Esophagus mucosa (tissue), 1 donor: ENCODE data around the gene SLC35E1. TPM values are rescaled to one million over a fixed set of nuclear protein-coding genes. Genes with fewer than 3 reads are reported as not detected.
A peak's percentile ranks its signal among the peaks of the same experiment; 100 is the strongest.
"Not testable (repeated sequence)": the region's sequence is repeated elsewhere in the genome, so short reads cannot be mapped to it uniquely, and the experiment has no call there.

Source experiments
- ATAC-seq: fragments of 200-7000 bp; cut with Tn5 transposase; one replicate; pipeline ENCODE4 v1.9.1; 2020
- total RNA-seq: library from RNA; stranded (reverse); gene quantifications from one replicate; pipeline ENCODE4 v1.2.4, GENCODE V29; 2023
- donor health status: DM: yes; HTN: yes; CAD: no.

SLC35E1 gene
- total RNA-seq, 1 donor from 2014 or later = 28.4 TPM

DNA sequence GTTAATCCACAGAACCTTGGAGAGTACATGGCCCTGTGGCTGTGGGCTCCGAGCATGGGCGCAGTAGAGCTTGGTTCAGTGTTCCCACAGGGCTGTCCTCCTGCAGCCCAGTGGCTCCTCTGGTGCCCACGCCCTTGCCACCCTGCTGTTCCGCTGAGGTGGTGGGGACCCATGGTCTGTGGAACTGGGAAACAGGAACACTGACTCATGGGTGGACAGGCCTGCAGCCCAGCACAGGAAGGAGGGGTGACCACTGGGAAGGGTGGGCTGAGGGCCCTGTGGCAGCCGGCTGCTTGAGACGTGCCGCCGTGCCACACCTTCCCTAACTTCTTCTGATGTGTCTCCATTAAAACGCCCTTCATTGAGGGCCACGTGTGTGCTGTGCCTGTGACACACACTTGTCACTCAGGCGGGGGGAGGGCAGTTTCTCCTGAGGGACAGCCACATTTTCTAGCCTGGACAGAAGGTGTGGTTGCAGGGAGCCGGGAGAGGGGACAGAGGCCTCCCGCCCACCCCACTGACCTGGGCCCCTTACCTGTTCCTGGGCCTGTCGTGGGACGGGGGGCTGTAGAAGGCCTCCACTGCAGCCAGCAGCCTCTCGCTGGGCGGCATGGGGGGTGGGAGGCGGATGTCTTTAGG, 51.1 kb downstream of the SLC35E1 start:
- ATAC-seq = no peak

DNA sequence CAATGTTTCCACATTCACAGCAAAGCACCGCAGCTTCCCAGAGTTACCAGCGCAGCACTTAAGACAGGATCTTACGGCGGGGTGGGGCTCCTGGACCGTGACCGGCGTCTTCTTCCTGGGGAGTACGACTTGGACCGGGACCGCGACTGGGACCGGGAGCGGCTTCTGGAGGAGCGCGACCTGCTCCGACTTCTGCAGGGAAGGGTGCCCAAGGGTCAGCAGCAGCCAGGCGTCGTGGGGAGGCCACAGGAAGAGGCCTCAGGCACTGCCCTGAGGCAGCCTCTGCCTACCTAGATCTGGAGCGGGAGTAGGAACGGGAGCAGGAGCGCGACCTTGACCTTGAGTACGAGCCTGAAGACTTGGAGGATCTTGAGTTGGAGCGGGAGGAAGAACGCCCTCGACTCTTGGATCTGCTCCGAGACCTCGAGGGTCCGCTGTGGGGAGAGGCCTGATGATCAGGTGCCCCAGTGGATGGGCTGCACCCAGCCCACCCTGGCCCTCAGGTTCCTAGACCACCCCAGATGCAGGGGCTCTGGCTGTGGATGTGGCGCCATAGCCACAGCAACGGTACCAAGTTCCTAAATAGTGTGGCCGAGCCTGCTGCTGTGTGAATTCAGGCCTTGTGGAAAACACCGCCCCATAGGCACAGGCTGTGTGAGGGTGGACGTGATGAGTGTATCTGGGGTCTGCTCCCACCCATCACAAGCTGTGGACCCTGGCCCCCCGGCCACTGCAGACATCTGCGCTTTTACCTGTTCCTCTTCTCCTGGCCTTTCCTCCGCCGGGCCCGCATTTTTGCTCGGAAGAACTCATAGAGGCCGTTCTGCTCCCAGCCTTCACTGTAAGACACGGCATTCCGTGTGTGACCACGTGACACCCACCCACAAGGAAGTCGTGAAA, 51.9 kb downstream of the SLC35E1 start:
- ATAC-seq = no peak

DNA sequence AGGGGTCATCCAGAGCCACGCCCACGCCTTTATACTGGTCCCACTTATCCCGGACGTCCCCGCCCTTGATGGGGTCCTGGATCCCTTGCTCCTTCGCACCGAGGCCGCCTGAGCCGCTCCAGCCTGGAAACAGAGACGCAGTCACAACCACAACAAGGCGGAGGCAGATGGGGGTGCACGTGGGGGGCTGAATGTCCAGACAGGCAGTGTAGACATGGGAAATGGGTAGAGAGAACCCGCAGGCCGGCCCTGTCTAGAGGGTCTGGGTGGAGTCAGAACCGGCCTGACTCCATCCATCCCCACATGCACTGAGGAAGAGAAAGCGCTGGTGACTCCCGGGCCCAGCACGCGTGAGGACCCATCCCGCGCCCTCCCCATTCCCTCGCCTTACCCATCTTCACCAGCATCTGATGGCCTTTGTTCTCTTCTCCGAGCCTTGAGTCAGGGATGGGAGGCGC, 53.0 kb downstream of the SLC35E1 start:
- ATAC-seq = no peak

DNA sequence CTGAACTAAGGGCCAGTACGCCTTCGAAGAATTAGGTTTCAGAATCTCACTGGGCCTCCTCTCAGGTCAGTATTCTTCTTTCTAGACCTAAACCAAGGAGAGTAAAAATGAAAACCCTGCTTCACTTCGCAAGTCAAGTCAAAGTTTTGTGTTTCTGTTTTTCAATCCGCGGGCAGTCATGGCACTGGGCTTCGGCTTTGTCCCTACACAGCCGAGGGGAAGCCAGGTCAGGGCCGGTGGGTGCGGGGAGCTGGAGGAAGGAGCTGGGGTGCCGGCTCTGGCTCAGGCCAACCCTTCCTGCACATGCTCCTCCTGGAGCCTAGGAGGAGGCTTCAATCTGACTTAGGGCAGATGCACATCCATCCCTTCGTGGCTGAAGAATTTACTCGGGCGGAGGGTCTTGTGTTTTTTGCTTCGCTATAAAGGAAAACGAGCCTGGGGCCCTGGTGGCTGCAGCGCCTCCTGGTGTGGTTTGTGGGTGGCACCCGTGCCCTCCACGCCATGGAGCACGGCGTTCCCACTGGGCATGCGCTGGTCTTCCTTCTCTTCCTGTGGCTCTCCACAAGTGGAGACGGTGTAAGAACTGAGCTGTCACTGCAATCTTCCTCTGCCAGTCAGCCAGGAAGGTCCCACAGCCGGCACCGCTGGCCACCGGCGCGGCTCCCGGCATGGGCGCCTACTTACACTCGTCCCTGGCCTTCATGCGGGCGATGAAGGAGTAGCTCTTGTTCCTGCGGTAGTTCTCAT, 53.6 kb downstream of the SLC35E1 start:
- no peak for ATAC-seq

DNA sequence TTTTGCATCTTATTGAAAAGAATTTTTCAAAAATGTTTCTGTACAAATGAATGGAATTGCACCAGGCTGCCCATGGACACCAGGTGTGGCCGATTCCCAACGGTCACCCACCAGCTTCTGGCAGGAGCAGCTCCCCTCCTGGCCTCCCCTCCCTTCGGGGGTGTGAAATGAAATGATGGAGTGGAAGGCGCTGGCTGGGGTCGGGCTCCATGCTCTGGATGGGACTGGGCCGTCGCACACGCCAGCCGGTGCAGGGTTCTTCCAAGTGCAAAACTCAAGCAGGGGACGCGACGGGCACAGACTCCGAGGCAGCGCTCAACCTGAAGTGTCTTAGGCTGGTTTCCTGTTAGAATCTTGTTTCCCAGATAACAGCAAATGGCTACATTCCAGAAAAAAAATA, 54.2 kb downstream of the SLC35E1 start:
- no peak for ATAC-seq

DNA sequence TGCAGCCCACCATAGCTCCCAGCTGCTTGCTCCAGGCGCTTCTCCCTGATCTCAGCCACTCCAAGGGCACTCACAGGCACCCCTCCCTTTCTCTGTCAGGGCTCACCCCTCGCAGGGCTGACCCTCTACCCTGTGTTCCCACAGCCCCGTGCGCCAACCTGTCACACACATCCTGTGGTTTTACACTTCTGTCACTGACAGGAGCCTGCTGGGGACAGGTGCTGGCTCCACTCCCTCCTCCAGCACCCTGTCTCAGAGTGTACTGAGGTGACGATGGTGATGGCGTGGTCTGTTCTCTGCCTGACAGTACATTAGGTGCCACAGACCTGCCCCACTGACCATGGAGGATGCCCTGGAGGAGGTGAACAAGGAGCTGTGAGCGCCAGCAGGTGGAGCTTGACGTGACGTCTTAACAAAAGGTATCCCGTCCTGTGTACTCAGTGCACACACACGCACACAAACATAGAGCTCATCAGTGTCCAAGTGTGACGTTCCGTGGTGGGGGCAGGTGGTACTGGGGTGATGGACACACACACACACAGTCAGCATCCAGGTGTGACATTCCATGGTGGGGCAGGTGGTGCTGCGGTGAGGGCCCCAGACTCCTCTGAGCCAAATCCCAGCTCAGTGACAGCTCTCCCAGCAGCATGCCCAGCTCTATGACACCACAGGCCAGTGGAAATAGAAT, 55.1 kb downstream of the SLC35E1 start:
- no peak for ATAC-seq

DNA sequence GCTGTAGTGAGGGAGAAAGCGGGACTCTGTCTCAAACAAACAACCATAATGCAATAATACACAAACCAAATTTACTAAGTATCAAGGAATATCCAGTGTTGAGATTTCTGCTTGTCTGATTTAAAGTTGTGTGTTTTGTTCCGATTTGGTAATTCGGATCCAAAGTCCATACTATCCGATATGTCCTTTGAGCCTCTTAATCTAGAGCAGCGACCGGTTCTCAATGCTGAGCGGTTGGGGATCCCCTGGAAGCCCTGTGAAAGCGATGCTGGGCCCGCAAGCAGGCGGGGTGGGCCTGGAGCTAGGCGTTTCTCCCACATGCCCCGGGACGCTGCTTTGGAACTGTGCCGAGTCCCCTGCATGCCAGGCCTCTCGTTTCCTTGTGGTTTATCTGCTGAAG, 55.8 kb downstream of the SLC35E1 start:
- ATAC-seq = no peak

DNA sequence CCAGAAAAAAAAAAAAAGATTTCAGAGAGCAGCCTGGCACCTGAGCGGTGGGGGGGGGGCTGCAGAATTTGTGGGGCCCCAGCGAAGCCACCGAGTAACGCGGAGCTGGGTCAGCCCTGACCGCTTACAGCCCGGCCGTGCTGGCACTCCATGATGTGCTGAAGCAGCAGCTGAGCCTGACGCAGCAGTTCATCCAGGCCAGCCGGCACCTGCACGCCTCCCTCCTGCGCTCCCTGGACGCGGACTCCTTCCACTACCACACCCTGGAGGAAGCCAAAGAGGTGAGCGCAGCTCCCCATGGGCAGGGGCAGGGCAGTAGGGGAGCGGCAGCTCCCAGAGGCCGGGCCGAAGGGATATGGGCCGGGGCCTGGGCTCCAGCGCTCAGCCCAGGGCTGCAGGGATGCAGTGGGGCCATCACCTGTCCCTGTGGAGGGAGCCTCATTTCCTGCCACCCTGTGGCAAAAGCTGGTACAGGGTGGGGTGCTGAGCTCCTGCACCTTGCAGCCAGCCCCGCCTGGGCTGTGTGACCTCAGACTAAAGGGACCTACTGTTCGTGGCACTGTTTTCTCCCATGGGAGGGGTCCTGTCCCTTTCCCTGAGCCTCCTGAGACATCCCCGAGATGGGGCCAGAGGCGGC, 57.7 kb downstream of the SLC35E1 start:
- peak; percentile 49 for ATAC-seq

DNA sequence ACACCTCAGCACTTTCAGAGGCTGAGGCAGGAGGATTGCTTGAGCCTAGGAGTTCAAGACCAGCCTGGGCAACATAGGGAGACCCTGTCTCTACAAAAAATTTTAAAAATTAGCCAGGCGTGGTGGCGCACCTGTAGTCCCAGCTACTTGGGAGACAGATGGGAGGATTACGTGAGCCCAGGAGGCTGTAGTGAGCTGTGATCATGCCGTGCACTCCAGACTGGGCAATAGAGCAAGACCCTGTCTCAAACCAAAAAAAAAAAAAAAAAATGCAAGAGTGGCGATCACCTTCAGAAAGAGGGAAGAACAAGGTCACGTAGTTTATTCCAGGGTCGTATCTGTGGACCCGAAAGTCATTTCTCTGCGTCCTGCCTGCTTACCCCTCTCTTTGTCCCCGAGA, 59.6 kb downstream of the SLC35E1 start:
- ATAC-seq = not testable (repeated sequence)

DNA sequence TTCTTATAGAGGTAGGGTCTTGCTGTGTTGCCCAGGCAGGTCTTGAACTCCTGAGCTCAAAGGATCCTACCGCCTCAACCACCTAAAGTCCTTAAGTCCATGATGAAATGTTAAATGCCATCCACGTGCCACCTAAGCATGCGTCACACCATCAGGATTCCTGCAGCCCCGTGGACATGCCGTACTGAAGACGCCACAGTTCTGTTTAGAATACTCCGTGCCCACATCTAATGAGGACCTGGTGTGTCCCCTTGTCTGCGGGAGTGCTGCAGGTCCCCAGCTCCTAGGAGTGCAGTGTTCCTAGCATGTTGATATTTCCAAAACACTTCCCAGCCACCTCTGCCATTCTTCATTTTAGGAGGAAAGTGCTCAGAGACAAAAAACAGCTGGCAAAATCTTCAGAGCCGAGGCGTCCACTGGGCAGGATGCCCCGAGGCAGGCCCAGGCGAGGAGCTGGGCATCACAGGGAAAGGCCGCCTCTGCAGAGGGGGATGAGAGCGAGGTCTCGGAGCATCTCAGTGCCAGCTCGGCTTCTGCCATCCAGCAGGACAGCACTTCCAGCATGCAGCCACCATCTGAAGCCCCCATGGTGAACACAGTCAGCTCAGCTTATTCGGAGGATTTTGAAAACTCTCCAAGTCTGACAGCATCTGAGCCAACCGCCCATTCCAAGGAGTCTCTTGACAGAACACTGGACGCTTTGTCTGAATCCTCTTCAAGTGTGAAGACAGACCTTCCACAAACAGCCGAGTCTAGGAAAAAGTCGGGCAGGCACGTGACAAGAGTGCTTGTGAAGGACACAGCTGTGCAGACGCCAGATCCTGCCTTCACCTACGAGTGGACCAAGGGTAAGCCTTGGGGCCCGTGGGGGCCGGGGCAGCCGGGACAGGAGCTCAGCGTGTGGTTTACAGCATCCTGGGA, 62.8 kb downstream of the SLC35E1 start:
- ATAC-seq = no peak

DNA sequence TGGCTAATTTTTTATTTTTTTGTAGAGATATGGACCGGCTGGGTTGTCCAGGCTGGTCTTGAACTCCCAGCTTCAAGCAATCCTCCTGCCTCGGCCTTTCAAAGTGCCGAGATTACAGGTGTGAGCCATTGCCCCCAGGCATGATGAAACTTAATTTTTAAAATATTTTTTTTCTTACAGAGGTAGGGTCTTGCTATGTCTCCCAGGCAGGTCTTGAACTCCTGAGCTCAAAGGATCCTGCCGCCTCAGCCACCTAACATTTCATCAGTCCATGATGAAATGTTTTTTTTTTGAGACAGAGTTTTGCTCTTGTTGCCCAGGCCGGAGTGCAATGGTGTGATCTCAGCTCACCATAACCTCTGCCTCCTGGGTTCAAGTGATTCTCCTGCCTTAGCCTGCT, 63.7 kb downstream of the SLC35E1 start:
- no peak for ATAC-seq

DNA sequence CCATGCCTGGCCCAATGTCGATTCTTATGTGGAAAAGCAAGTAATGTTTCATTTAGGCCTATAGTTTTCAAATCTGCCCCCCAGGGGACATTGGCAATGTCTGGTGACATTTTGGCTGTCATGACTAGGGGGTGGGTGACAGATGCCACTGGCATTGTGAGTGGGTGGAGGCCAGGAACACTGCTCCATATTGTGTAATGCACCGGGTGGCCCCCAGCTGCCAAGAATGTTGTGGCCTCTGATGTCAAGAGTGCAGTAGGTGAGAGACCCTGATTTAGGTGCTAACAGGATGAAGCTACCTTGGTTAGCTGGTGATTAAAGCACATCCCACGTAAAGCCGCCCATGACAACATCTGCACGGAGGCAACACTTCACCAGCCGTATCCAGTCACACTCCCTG, 65.3 kb downstream of the SLC35E1 start:
- no peak for ATAC-seq

DNA sequence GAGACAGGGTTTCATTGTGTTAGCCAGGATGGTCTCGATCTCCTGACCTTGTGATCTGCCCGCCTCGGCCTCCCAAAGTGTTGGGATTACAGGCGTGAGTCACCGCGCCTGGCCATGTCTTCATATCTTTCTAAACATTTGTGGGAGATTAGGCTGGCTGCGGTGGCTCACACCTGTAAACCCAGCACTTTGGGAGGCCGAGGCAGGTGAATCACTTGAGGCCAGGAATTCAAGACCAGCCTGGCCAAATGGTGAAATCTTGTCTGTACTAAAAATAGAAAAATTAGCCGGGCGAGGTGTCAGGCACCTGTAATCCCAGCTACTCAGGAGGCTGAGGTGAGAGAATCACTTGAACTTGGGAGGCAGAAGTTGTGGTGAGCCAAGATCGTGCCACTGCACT, 66.1 kb downstream of the SLC35E1 start:
- not testable (repeated sequence) for ATAC-seq

DNA sequence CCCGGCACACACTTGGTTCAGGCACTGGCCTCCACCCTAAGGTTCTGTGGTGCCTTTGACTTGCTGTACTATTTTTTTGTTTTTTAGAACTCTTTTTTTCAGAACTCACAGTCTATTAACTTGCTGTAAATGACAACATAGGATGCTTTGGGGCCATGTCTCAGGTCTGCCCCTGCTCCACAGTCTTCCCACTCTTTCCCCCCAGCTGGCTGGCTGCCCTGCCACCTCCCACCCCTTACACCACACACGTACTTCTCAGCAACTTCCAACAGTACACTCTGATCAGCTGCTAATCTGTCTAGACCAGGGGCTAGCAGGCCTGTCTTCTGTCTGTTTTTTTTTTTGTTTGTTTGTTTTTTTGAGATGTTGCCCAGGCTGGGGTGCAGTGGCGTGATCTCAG, 67.9 kb downstream of the SLC35E1 start:
- ATAC-seq = no peak

Other genes starting within 250 kb of the SLC35E1 start
- gene KLF2, start 247.6 kb downstream of the SLC35E1 start, total RNA-seq = 5.2 TPM
- gene EPS15L1, start 100.4 kb downstream of the SLC35E1 start, total RNA-seq = 27.5 TPM
- not detected for gene CALR3, start 76.2 kb downstream of the SLC35E1 start, total RNA-seq
- gene C19orf44, start 76.0 kb downstream of the SLC35E1 start, total RNA-seq = 1.8 TPM
- gene CHERP, start 30.0 kb downstream of the SLC35E1 start, total RNA-seq = 17.7 TPM
- 6.3 TPM for gene MED26, start 55.8 kb upstream of the SLC35E1 start, total RNA-seq
- gene SMIM7, start 87.7 kb upstream of the SLC35E1 start, total RNA-seq = 50.3 TPM
- gene TMEM38A, start 88.7 kb upstream of the SLC35E1 start, total RNA-seq = 1.6 TPM
- 0.20 TPM for gene NWD1, start 147.4 kb upstream of the SLC35E1 start, total RNA-seq